Peyer's patch (tissue), 4 donors: ENCODE results near the gene CEP128. TPM values are rescaled to one million over a fixed set of nuclear protein-coding genes. Genes with fewer than 3 reads are reported as not detected.

Experiments used
- DNase-seq, 3 donors: peaks; one replicate each; pipeline ENCODE4 v3.0.0-alpha.2; 2017 to 2019
- H3K27ac ChIP-seq, 4 donors: fragments of 200-600 bp; sonication (generic); one replicate each; pipeline ENCODE4 v1.5.1; 2016 to 2019
- H3K27me3 ChIP-seq, 2 donors: fragments of 200-600 bp; sonication (generic); one replicate each; pipeline ENCODE4 v1.5.1; 2019
- H3K36me3 ChIP-seq, 3 donors: fragments of 200-600 bp; sonication (generic); one replicate each; pipeline ENCODE4 v1.5.1; 2016 to 2019
- H3K4me1 ChIP-seq, 4 donors: fragments of 200-600 bp; sonication (generic); one replicate each; pipeline ENCODE4 v1.5.1; 2016 to 2019
- H3K4me3 ChIP-seq, 4 donors: fragments of 200-600 bp; sonication (generic); 1 replicate in 3 of 4; 2 replicates in 1 of 4; pipeline ENCODE4 v1.5.1; 2016 to 2019; ENCODE audit warnings: mild to moderate bottlenecking in 1 of 4
- H3K9me3 ChIP-seq, 4 donors: fragments of 200-600 bp; sonication (generic); one replicate each; pipeline ENCODE4 v1.5.1; 2016 to 2019; ENCODE audit warnings: mild to moderate bottlenecking in 1 of 4
- CTCF ChIP-seq, 6 experiments: fragments of 450-650 bp in 4 of 6; fragments of 200-600 bp in 2 of 6; sonication (generic) in 1 of 6; IDR thresholded peaks; one replicate each; pipeline ENCODE4 v1.5.1; 2017 to 2019; ENCODE audit warnings: antibody characterized with exemption in 6 of 6, mild to moderate bottlenecking in 3 of 6, moderate library complexity in 1 of 6
- POLR2A ChIP-seq, 2 donors: fragments of 450-650 bp; IDR thresholded peaks; one replicate each; pipeline ENCODE4 v1.5.1; 2017; ENCODE audit warnings: antibody characterized with exemption in 2 of 2, mild to moderate bottlenecking in 2 of 2, moderate library complexity in 2 of 2
- total RNA-seq, 4 donors: library from RNA; depleted of rRNA; stranded (reverse); fragments of >200 nt; gene quantifications; one replicate each; pipeline ENCODE4 v1.1.0, GENCODE V29; 2016

Gene CEP128
- total RNA-seq, 4 donors from 2014 or later = 5.9 to 51.2 (median 6.7) TPM

DNA sequence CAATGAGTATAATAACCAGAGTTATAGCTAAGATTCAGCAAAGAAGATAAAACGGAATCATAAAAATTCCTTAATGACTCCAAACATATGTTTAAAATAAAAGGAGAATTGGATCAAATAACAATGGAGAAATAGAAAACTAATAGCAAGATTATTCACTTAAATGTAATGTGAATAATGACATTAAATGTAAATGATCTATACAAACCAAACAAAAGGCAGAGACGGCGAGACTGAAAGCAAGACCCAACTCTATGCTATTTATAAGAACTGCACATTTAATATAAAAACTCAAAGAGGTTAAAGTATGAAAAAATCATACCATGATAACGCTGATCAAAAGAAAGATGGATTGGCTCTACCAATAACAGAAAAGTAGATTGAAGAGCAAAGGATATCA lies 10.0 kb upstream of the CEP128 start:
- H3K27me3 ChIP-seq = no peaks in the 10 kb centered on the region
- TF ChIP-seq POLR2A (IDR thresholded peaks at IDR 0.05) (no peak), CTCF (IDR thresholded peaks at IDR 0.05) (no peak)
- H3K4me3 ChIP-seq = no peak overlapping the region
- H3K27ac ChIP-seq = no peak overlapping the region
- H3K4me1 ChIP-seq = peaks cover 0 to 9% (median 0%) of the 10 kb centered on the region in 4 donors
- H3K9me3 ChIP-seq = no peaks in the 10 kb centered on the region
- DNase-seq = no peak
- H3K36me3 ChIP-seq = no peaks in the 10 kb centered on the region

DNA sequence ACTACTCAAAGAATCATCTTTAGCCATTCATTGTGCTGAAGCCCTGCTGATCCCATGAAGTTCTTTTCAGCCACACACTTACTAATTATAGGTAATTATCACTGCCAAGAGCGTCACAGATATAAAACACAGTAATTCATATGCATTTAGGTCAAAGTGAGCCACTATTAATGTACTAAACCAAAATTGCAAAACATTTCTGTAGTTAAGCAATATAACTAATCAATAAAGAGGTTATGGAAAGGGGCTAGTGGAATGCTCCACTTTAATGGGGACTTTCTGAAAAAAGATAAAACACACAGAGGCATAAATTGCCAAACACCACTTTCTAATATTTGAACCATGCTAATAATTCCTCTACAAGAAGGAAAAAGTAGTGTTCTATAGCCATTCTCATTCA lies 6.8 kb upstream of the CEP128 start:
- Histone ChIP-seq H3K9me3 (no peaks in the 10 kb centered on the region), H3K36me3 (no peaks in the 10 kb centered on the region), H3K27ac (no peak overlapping the region), H3K27me3 (no peaks in the 10 kb centered on the region), H3K4me3 (no peak overlapping the region), H3K4me1 (no peaks in the 10 kb centered on the region)
- TF ChIP-seq POLR2A (IDR thresholded peaks at IDR 0.05) = no peak
- TF ChIP-seq CTCF (IDR thresholded peaks at IDR 0.05) = no peak
- DNase-seq = no peak

DNA sequence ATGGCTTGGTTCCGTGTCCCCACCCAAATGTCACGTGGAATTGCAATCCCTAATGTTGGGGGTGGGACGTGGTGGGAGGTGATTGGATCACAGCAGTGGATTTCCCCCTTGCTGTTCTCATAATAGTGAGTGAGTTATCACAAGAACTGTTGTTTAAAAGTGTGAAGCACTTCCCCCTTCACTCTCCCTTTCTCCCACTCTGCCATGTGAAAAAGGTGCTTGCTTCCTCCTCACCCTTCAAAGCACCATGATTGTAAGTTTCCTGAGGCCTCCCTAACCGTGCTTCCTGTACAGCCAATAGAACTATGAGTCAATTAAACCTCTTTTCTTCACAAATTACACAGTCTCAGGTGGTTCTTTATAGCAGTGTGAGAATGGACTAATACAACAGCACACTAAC lies 5.3 kb upstream of the CEP128 start:
- no peak for DNase-seq
- Histone ChIP-seq H3K36me3 (no peaks in the 10 kb centered on the region), H3K27ac (no peak overlapping the region), H3K4me1 (no peaks in the 10 kb centered on the region), H3K9me3 (no peaks in the 10 kb centered on the region), H3K4me3 (no peak overlapping the region), H3K27me3 (no peaks in the 10 kb centered on the region)
- TF ChIP-seq CTCF (IDR thresholded peaks at IDR 0.05) (no peak), POLR2A (IDR thresholded peaks at IDR 0.05) (no peak)

DNA sequence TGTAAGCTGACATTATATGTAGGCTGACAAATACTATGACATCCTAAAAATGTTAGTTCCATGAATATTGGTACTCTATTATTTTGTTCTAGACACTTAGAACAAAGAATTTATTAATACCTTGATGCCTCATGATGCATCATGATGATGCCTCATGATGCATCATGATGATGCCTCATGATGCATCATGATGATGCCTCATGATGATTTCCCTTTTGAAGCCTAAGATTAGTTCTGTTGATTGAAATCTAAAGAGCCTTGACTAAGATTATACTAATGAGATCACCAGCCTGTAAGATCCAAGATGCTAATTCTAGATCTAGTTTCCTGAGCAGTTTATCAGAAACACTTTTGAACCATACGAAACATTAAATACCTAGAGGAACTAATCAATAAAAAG lies 4.6 kb upstream of the CEP128 start:
- no peak overlapping the region for H3K27ac ChIP-seq
- TF ChIP-seq POLR2A (IDR thresholded peaks at IDR 0.05) (no peak), CTCF (IDR thresholded peaks at IDR 0.05) (no peak)
- H3K4me1 ChIP-seq = peaks cover 0 to 1% (median under 1%) of the 10 kb centered on the region in 4 donors
- no peaks in the 10 kb centered on the region for H3K36me3 ChIP-seq
- no peak overlapping the region for H3K4me3 ChIP-seq
- DNase-seq = no peak
- H3K27me3 ChIP-seq = no peaks in the 10 kb centered on the region
- no peaks in the 10 kb centered on the region for H3K9me3 ChIP-seq

DNA sequence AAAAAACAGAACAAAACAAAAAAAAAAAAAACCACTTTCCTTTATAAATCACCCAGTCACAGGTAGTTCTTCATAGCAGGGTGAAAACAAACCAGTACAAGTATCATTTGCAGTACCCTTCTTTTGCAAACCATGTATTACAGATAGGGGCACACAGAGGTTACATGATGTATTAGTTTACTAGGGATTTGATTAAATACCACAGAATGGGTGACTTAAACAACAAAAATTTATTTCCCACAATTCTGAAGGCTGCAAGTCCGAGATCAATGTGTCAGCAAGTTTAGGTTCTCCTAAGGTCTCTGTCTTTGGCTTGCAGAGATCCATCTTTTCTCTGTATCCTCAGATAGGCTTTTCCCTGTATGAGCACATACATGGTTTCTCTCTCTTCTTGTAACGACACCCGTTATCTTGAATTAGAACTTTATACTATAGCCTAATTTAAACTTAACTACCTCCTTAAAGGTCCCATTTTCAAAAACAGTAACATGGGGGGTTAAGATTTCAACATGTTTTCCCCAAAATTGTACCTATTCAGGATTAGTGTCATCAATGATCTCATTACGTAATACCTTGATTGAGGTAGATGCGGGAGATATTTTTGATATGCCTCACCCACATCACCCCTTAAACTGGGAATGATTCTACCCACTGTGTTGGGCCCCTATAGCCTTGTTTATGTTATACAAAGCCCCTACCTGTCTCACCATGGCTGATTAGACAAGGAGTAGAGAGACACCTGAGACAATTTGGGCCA lies 3.5 kb upstream of the CEP128 start:
- H3K36me3 ChIP-seq = no peaks in the 10 kb centered on the region
- no peak for TF ChIP-seq CTCF (IDR thresholded peaks at IDR 0.05)
- TF ChIP-seq POLR2A (IDR thresholded peaks at IDR 0.05) = no peak
- no peak overlapping the region for H3K4me3 ChIP-seq
- H3K27ac ChIP-seq = no peak overlapping the region
- no peaks in the 10 kb centered on the region for H3K9me3 ChIP-seq
- DNase-seq = no peak
- no peaks in the 10 kb centered on the region for H3K27me3 ChIP-seq
- H3K4me1 ChIP-seq = peaks cover 0 to 7% (median 2%) of the 10 kb centered on the region in 4 donors
